Stimulated activated CD4-positive, alpha-beta T cell treated with anti-CD3 and anti-CD28 coated beads, Interleukin-15, amount 100 ng/mL, for 1 hour (primary cell): ENCODE measurements around the gene TBC1D21.

ENCODE experiments used
- DNase-seq, 2 donors: peaks; one replicate each; pipeline ENCODE4 v3.0.0-alpha.2; 2020; ENCODE audit warnings: low read depth in 1 of 2, low spot score in 1 of 2

The TBC1D21 gene

DNA sequence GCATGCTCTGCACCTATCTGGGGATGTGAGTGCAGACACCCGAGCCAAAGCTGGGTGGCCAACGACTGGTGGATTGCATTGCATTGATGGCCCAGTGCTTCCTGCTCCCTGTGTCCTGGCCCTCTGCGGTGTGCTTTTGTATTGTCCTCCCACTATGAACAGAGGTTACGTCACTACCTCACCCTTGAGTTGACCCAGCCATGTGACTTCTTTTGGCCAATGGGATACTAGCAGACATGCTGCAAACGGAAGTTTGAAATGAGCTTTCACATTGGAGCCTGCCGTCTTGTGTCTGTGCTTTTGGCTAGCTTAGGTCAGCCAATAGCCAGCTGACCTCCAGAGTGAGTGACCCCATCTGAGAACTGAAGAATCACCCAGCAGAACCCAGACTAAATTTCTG, 15.3 kb upstream of the TBC1D21 start:
- no peak for DNase-seq

DNA sequence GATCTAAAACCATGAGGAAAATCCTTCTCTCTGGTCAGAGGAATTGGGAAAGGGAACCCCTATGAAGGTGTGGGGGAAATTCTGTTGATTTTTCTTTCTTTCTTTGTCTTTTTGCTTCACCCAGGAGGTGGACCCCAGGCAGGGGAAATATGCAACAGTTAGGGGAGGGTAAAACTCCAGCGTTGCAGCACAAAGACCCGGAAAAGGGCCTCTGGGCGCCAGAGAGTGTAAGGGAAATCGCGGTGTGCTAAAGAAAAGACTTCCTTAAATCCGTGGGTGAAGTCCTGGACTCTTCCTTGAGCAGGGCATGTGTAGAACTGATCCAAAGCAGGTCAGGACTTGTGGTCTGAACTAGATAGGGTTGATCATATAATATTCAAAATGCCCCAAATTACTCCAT, 11.1 kb upstream of the TBC1D21 start:
- no peak for DNase-seq

GRCh38 chr15:73865379-73865778, 8.0 kb upstream of the TBC1D21 start:
- no peak for DNase-seq

DNA sequence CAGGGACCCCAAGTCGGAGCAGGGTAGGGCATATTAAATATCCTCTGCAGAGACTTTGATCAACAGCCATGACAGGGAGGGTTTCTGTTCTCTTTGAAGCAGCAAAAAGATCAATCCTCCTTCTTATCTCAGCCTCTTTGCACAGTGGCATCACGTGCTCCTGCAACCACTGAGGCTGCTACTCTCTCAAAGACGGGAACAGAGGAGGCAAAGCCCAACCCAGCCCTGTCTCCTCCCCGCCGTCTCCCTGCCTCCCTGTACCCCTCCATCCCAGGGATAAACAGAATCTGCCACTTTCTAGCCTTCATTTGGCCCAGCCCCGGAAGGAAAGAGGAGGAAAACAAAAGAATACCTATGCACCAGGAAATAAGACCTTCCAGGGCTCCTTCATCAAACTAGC, 7.5 kb upstream of the TBC1D21 start:
- DNase-seq: no peak

- no peak for DNase-seq
Observed at GRCh38 chr15:73866481-73866880, 6.9 kb upstream of the TBC1D21 start.

DNA sequence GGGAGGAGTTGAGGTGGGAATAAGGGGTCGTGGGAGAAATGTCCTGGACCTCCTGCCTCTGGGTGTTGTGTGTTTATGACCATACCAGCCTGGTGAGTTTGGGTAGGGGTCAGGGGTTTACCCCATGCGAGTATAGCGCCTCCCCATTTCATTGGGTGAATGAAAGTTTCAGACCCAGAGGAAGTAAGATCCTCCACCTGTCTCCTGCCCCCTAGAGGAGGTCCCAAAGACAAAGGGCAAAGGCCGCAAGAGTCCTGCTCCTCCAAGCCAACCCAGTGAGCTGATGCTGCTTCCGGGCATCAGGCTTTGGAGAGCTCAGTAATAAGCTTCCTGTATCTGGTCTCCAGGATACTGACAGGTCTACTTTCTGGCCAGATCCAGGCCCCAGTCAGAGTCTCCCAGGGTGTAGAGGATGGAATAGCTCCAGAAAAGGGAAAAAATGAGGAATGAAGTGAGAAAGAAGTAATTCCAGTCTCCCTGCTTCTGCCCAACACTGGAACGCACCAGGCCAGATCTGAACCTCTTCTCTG, 6.4 kb upstream of the TBC1D21 start:
- no peak for DNase-seq

- no peak for DNase-seq
Observed at GRCh38 chr15:73867426-73867825, 5.9 kb upstream of the TBC1D21 start.

GRCh38 chr15:73867956-73868355, 5.4 kb upstream of the TBC1D21 start:
- DNase-seq: no peak

DNA sequence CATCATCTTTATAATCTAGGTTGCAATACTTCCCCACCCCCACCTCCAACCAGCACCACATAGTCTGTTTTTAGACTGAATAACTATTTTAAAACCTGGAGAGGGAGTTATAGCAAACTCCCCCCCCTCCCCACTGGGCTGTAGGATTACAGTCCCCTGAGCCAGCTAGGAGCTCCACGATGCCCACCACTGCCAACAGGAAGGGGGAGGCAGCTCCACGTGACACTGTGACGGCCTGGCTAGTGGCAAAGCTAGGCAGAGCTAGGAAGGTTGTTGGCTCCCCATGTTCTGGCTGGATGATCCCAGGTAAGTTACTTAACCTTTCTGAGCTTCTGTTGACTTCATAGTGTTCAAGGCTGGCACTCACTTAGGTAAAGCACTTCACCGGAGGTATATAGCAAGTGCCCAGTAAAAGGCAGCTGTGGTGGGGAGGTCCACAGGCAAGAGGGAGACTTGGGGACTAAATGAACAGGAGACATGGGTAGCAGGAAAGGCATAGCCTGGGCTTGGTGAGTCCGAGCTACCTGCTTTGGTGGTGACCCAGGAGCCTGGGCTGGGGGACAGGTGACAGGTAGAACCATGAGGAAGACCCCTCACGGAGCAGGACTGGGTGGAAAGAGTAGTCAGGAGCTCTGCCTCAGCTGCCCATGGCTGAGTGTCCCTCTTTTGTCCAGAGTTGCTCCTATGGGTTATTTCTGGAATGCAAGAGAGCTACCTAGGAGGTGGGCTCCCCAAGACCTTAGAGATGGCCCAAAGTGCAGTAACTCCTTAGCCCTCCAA, 4.0 kb upstream of the TBC1D21 start:
- no peak for DNase-seq

DNA sequence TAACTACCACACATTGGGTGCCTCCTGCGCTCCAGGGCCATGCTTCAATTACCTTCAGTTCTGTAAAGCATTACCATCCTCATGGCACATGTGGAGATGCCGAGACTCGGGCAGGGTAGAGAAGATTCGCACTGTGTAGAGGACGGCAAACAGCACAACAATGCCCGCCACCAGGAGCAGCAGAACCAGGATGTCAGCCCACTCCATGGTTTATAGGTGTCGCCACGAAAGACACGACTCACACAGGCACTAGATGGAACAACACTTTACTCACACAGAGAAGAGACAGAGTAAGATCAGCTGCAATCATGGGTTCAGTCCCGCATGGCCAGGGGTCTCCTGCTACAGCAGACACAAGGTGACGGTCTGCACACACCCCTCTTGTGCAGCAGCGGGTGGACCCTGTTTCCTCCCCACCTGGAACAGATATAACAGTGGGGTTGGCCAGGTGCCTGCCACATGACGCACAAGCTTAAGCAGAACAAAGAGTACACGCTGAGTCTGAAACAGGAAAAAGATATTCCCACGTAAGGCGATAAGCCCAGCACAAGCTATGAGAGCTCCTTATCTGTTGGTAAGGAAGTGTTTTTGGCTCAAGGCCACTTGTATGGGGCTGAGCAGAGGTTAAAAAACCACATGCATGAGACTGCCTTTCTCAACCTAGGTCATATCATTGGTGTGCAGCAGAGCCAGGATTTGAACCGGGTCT, 2.5 kb upstream of the TBC1D21 start:
- no peak for DNase-seq

- DNase-seq: no peak
Observed at GRCh38 chr15:73872346-73872745, 1.0 kb upstream of the TBC1D21 start.

DNA sequence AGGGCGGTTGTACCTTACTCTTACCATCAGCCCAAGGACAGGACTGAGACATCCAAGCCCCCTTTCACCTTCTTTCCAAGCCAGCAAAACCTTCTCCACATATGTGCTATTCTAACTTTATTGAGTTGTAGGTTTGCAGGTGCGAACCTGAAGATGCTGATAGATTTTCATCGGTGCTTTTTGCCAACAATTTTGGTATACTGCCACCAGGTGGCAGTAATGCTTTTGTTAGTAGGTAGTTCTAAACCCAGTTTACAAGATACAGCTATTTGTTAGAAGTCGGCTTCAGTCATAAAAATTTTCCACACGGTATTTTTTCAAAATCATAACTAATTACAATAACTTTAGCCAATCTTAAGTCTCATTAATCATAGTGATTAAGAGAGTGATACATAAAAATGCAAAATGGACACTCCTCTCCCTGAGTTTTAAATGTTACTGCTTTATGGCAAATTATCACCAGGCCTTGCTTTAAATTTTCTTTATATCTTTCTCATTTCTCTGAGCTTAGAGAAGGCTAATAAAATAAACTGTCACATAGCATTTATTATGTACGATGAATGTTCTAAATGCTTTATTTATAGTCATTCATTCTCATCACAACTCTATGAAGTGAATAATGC, 636 bp downstream of the TBC1D21 start:
- no peak for DNase-seq

DNA sequence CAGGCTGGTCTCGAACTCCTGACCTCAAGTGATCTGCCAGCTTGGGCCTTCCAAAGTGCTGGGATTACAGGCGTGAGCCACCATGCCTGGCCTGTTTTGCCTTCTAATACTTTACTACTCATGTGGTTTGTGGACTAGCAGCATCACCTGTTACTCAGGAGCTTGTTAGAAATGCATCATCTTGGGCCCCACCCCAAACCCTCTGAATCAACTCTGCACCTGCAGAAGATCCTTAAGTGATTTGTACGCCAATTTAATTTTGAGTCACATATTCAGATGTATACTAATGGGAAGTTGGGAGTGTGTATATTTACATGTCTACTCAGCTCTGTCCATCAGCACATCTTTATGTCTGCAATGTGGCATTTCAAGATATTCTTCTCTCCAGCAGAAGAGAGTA, 6.1 kb downstream of the TBC1D21 start:
- DNase-seq: no peak

GRCh38 chr15:73881579-73882320, 8.4 kb downstream of the TBC1D21 start:
- no peak for DNase-seq

DNA sequence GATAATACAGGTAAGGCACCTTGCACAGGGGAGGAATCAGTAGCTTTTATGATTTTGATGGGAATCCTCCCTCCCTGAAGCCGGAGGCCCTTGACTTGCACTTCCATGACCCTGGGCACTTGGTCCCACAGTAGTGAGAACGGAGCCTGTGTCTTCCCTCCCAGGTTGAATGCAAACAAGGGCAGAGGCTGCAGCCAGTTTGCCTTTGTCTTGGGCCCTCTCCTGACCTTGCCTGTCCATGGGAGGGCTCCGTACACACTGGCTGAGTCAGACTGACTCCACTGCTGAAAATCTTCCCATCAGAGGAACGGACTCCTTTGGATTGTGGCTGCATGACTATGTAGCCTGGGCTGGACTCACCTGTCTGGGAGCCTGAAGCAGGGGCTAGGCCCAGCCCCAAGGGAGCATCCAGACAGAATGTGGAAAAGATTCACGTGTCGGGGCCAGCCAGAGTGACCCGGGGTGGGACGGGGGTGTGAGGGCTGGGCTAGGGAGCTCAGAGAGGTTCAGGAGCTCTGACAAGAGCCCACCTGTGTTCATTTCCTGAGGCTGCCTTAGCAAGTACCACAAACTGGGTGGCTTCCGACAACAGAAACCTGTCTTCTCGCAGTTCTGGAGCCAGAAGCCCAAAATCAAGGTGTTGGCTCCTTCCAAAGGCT, 9.5 kb downstream of the TBC1D21 start:
- DNase-seq: no peak

GRCh38 chr15:73884159-73884558, 10.8 kb downstream of the TBC1D21 start:
- no peak for DNase-seq

DNA sequence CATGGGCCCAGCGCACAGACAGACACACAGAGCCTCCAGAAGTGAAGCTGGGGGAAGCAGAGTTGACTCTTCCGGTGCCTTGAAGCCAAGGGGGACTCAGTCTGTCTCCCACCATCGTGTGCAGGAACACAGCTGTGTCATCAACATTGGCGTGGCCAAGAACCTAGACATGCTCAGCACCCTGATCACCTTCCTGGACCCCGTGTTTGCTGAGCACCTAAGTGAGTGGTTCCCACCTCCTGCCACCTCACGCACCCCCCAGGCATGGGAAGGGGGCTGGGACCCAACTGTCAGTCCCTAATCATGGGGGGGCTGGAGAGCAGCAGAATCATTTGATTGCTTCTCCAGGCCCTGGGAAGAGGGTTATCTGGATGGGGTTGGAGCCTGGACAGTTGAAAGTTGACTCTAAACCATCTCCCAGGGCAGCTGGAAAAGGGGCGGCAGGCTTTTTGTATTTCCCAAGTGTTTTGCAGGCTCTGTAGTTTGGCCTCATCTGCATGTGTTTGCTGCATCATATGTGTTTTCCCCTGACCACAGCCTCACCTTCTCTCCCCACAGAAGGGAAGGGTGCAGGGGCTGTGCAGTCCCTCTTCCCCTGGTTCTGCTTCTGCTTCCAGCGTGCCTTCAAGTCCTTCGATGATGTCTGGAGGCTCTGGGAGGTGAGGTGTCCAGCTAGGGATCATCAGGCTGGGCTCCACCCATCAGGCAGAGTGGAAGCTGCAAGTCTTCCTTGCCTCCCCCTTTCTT, 12.8 kb downstream of the TBC1D21 start:
- DNase-seq: no peak

DNA sequence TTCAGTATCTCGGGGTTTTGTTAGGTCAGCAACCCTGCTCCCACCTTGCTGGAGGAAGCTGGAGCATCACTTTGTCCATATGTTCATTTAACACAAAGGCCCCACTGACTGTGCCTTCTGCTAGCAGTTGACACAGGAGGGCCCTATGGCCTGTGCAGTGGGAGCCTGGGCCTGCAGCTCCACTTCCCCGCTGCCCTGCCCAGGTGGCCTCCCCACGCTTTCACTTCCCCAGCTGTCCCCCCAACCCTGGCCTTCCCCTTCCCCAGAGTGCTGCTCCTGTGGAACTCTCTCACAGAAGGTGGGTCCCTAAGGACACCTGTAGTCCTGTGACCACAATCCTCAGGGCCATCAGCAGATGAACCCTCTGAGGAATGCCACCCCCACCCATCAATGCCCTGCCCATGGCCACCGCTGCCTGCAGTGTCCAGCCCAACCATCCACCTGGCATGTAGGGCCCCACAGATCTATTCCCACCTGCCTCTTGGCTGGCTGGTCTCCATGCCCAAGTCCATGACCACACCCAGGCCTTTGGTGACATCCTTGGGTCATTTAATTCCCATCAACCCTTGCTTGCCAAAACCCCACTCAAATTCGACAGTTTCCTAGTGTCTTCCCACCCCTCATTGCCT, 13.5 kb downstream of the TBC1D21 start:
- no peak for DNase-seq

DNA sequence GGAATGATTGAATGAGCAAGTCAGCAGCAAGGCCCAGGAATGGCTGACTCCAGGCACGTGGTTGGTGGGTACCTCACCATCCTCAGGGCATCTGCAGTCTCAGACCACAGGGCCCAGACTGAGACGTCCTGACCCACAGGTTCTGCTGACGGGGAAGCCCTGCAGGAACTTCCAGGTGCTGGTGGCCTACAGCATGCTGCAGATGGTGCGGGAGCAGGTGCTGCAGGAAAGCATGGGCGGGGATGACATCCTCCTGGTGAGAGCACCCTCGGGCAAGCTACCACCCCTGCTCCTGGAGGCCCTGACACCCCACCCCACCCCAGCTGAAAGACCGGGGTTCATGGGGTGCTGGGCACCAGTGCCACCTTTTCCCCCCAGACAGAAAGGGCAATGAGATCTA, 14.1 kb downstream of the TBC1D21 start:
- DNase-seq: no peak
